Activated CD4-positive, alpha-beta memory T cell treated with anti-CD3 and anti-CD28 coated beads, Interleukin-2, amount 10 ng/mL, durations not matched to agents 7 days and 5 days (primary cell): ENCODE results near the gene ASIC3. TPM values are rescaled to one million over a fixed set of nuclear protein-coding genes. Genes with fewer than 3 reads are reported as not detected.
A peak's percentile ranks its signal among the peaks of the same experiment; 100 is the strongest.
"Not testable (repeated sequence)": the region's sequence is repeated elsewhere in the genome, so short reads cannot be mapped to it uniquely, and the experiment has no call there.

Experiments
- CTCF ChIA-PET: fragments of 350-600 bp; sonication (Branson Sonifier 250); formaldehyde crosslinking; loops from one replicate; lab custom pipeline; 2021; ENCODE audit warnings: antibody characterized with exemption, inconsistent platforms; lab: Charles Lee
- POLR2A ChIA-PET: fragments of 350-600 bp; sonication (Branson Sonifier 250); formaldehyde crosslinking; loops from one replicate; lab custom pipeline; 2021; ENCODE audit warnings: antibody characterized with exemption; lab: Charles Lee
- DNase-seq: peaks from one replicate; pipeline ENCODE4 v3.0.0-alpha.2; 2020
- H3K27ac Mint-ChIP-seq: one replicate; pipeline ENCODE4 v1.8.0; 2021; ENCODE audit warnings: mild to moderate bottlenecking, mixed read lengths
- H3K27me3 Mint-ChIP-seq: one replicate; pipeline ENCODE4 v1.8.0; 2021; ENCODE audit warnings: mixed read lengths
- H3K36me3 Mint-ChIP-seq: one replicate; pipeline ENCODE4 v1.8.0; 2021; ENCODE audit warnings: low read depth, mixed read lengths
- H3K4me1 Mint-ChIP-seq: one replicate; pipeline ENCODE4 v1.8.0; 2021; ENCODE audit warnings: mixed read lengths
- H3K4me3 Mint-ChIP-seq: one replicate; pipeline ENCODE4 v1.8.0; 2021; ENCODE audit warnings: mild to moderate bottlenecking, mixed read lengths
- H3K9me3 Mint-ChIP-seq: one replicate; pipeline ENCODE4 v1.8.0; 2021; ENCODE audit warnings: mixed read lengths
- total RNA-seq, 2 experiments: library from RNA; stranded (reverse); gene quantifications; one replicate each; pipeline ENCODE4 v1.2.3, GENCODE V29; 2021

The ASIC3 gene
- total RNA-seq, 2 experiments from 2014 or later = 5.5 to 6.2 TPM

DNA sequence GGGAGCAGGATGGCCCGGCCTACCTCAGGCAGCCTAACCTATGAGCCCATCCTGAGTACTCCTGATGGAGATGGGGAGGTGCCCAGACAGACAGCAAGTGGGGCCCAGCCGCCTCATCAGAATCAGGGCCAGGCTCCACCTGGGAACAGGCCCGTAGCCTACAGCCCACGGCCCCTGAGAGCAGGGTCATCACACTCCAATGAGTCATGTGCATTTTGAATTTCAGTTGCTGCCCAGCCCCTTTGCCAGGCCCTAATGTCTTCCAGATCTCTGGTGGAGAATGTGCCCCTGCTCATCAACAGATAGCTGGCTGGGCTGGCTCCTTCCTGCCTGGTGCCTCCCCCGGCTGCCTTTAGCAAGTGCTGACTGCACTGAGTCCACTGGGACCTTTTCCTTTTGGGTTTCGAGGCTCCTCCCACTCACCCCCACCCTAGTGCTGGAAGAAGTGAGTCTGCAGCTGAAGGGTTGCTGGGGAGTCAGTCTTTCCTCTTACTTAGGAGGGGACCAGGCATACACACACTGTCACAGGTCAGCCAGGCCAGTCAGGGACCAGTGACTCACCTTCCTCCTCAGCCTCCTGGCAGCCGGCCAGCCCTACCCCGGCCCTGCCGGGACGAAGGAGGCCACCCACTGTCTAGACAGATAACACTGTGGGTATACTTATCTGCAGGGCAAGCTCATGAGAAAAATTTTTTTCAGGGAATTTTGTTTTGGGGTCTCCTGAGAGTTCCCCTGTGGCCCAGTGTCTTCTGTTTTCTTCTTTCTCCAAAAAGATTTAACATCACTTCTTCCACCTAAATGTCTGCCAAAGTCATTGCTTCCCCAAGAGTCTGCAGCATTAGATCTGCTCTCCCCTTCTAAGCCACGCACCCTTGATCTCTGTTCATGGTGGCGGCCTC lies 9.1 kb upstream of the ASIC3 start:
- peak overlapping the region; percentile 41 for H3K27ac Mint-ChIP-seq
- H3K4me1 Mint-ChIP-seq = peaks cover 14% of the 10 kb centered on the region
- peak; percentile 56 for DNase-seq
- H3K36me3 Mint-ChIP-seq = peaks cover 10% of the 10 kb centered on the region
- no peak overlapping the region for H3K4me3 Mint-ChIP-seq
- no peaks in the 10 kb centered on the region for H3K9me3 Mint-ChIP-seq
- no peaks in the 10 kb centered on the region for H3K27me3 Mint-ChIP-seq
- POLR2A ChIA-PET = interaction anchor here (0.8 to 1.9 kb wide), 3 partner anchors 7 to 12 kb away, joined by 4 to 5 read pairs (median 4); partner anchors contain the start of gene ABCB8
- CTCF ChIA-PET = interaction anchor here (0.6 to 1.7 kb wide), 3 partner anchors 11 to 21 kb away, joined by 3 to 10 read pairs (median 4); partner anchors contain the start of gene ABCB8

DNA sequence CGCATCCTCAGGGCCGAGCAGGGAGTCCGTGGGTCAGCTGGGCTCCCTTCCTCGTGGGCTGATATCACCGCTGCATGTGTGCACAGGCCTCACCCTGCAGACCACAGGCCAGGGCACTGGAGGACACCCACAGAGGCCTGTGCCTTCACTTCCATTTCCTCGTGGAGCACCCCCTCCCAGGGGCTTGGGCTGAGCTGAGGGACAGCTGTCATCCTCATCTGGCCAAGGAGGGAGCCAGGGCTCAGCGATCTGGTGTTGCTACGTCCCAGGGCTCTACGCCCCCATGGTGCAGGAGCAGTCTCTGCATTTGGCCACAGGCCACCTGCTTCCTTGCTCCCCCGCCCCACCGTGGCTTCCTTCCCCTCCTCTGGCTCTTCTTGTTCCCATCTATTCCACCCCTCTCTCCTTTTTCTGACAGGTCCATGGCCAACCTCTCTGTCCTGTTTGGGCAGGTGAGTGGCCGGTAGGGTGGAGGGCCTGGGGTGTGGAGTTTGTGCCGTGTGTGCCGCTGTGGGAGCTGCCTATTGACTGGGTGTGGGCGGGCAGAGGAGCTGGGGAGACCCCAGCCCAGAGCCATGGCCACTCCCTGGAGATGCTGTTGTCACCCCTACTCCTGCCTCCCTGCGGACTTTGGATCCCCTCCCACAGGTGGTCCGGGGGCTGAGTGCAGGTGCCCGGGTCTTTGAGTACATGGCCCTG lies 8.3 kb upstream of the ASIC3 start:
- no peaks in the 10 kb centered on the region for H3K27me3 Mint-ChIP-seq
- POLR2A ChIA-PET = interaction anchor here (1.0 to 1.9 kb wide), 3 partner anchors 10 to 12 kb away, joined by 4 to 5 read pairs (median 5); partner anchors contain the start of gene ABCB8
- no peak for DNase-seq
- peaks cover 14% of the 10 kb centered on the region for H3K4me1 Mint-ChIP-seq
- peaks cover 13% of the 10 kb centered on the region for H3K36me3 Mint-ChIP-seq
- H3K27ac Mint-ChIP-seq = peak overlapping the region; percentile 41
- no peak overlapping the region for H3K4me3 Mint-ChIP-seq
- CTCF ChIA-PET = interaction anchor here (1.7 kb wide), 1 partner anchor 11 kb away, joined by 10 read pairs; the partner anchor contains the start of gene ABCB8
- H3K9me3 Mint-ChIP-seq = no peaks in the 10 kb centered on the region

DNA sequence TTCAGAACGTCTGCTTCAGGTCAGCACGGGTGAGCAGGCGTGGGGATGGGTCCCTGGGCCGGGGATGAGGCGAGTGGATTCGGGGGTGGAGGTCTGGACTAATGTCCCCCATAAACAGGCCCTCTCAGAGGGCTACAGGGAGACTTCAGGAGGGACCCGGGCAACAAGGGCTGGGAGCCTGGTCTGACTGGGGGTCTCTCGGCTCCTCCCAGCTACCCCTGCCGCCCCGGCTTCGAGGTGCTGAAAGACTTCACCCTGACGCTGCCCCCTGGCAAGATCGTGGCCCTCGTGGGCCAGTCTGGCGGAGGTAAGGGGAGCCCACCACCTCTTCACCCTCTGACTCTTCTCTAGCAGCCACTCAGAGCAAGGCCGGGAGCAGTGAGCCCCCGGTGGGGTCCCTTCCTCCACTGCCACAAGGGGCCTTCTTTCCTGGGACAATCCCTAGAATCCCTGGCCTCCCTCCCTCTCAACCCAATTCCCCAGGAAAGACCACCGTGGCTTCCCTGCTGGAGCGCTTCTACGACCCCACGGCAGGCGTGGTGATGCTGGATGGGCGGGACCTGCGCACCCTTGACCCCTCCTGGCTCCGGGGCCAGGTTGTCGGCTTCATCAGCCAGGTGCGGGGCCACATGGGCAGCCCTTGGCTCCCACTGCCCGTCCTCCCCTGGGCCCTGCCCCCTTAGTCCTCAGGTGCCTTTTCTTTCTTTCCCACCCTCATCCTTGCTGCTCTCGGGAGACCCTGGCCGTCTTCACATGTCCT lies 7.5 kb upstream of the ASIC3 start:
- peaks cover 10% of the 10 kb centered on the region for H3K36me3 Mint-ChIP-seq
- H3K27ac Mint-ChIP-seq = no peak overlapping the region
- no peaks in the 10 kb centered on the region for H3K9me3 Mint-ChIP-seq
- DNase-seq = no peak
- H3K27me3 Mint-ChIP-seq = no peaks in the 10 kb centered on the region
- H3K4me3 Mint-ChIP-seq = no peak overlapping the region
- H3K4me1 Mint-ChIP-seq = peaks cover 14% of the 10 kb centered on the region
- CTCF ChIA-PET = no interaction called here
- POLR2A ChIA-PET = interaction anchor here (0.7 to 1.5 kb wide), 2 partner anchors 8 to 10 kb away, joined by 3 to 5 read pairs; no protein-coding TSS in a partner anchor

DNA sequence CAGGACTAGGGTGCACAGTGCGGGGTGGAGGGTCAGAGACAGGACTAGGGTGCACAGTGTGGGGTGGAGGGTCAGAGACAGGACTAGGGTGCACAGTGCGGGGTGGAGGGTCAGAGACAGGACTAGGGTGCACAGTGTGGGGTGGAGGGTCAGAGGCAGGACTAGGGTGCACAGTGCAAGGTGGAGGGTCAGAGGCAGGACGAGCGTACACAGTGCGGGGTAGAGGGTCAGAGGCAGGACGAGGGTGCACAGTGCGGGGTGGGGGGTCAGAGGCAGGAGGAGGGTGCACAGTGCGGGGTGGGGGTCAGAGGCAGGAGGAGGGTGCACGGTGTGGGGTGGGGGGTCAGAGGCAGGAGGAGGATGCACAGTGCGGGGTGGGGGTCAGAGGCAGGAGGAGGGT lies 4.9 kb upstream of the ASIC3 start:
- H3K4me3 Mint-ChIP-seq, CTCF ChIA-PET, DNase-seq, H3K27ac Mint-ChIP-seq, H3K27me3 Mint-ChIP-seq, H3K9me3 Mint-ChIP-seq, H3K36me3 Mint-ChIP-seq, POLR2A ChIA-PET: not testable (repeated sequence)
- H3K4me1 Mint-ChIP-seq = peaks cover 16% of the 10 kb centered on the region

DNA sequence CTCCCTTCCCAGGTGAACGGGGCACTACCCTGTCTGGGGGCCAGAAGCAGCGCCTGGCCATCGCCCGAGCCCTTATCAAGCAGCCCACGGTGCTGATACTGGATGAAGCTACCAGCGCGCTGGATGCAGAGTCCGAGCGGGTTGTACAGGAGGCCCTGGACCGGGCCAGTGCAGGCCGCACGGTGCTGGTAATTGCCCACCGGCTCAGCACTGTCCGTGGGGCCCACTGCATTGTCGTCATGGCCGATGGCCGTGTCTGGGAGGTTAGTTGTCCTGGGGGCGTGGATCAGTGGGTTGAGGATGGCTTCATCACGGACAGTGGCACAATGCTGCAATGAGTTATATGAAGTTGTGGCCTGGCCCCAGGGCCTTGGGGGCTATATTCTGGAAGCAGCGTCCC lies 4.4 kb upstream of the ASIC3 start:
- POLR2A ChIA-PET = interaction anchor here (0.8 kb wide), 1 partner anchor 13 kb away, joined by 3 read pairs; no protein-coding TSS in a partner anchor
- peaks cover 2% of the 10 kb centered on the region for H3K36me3 Mint-ChIP-seq
- H3K27me3 Mint-ChIP-seq = no peaks in the 10 kb centered on the region
- H3K9me3 Mint-ChIP-seq = no peaks in the 10 kb centered on the region
- CTCF ChIA-PET = no interaction called here
- peaks cover 11% of the 10 kb centered on the region for H3K4me1 Mint-ChIP-seq
- no peak overlapping the region for H3K4me3 Mint-ChIP-seq
- no peak overlapping the region for H3K27ac Mint-ChIP-seq
- no peak for DNase-seq

DNA sequence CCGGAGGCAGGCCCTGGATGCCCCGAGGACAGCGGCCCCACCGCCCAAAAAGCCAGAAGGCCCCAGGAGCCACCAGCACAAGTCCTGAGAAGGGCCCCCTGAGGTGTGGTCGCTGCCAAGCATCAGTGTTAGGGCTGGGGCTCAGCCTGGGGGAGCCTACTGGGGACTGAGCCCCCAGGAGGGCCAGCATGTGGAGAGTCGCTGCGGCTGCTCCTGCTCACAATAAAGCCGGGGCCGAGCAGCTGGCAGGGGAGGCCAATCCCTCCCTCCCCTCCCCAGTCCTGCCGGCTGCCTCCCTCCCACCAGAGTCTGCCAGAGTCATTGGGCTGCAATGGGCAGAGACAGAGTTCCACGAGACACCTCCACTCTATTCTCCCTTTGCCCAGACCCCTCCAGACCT lies 3.1 kb upstream of the ASIC3 start:
- peaks cover 2% of the 10 kb centered on the region for H3K4me1 Mint-ChIP-seq
- no peak overlapping the region for H3K27ac Mint-ChIP-seq
- no peak for DNase-seq
- peaks cover 2% of the 10 kb centered on the region for H3K36me3 Mint-ChIP-seq
- no peak overlapping the region for H3K4me3 Mint-ChIP-seq
- POLR2A ChIA-PET = no interaction called here
- peaks cover 4% of the 10 kb centered on the region for H3K27me3 Mint-ChIP-seq
- H3K9me3 Mint-ChIP-seq = no peaks in the 10 kb centered on the region
- CTCF ChIA-PET = no interaction called here

DNA sequence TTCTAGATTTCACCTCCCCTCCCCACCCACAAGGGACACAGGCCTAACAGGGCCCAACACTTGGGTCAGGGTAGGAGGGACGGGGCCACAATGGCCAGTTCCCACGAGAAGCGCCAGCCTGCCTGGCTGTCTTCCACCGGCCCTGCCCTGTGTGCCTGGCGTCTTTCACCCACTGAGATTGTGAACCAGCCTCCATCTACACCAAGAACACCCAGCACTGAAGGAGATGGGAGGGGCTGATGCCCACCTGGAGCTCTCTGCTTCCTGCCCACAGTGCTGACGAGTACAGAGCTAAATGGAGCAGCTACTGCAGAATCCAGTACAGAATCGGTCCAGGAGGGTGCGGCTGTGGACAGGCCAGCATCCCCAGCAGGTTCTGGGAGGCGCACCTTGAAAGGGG lies 2.4 kb upstream of the ASIC3 start:
- Mint-ChIP-seq H3K27me3 (peaks cover 8% of the 10 kb centered on the region), H3K4me1 (peaks cover 2% of the 10 kb centered on the region), H3K9me3 (no peaks in the 10 kb centered on the region), H3K4me3 (no peak overlapping the region), H3K27ac (no peak overlapping the region), H3K36me3 (peaks cover 2% of the 10 kb centered on the region)
- no peak for DNase-seq
- ChIA-PET POLR2A (no interaction called here), CTCF (no interaction called here)

DNA sequence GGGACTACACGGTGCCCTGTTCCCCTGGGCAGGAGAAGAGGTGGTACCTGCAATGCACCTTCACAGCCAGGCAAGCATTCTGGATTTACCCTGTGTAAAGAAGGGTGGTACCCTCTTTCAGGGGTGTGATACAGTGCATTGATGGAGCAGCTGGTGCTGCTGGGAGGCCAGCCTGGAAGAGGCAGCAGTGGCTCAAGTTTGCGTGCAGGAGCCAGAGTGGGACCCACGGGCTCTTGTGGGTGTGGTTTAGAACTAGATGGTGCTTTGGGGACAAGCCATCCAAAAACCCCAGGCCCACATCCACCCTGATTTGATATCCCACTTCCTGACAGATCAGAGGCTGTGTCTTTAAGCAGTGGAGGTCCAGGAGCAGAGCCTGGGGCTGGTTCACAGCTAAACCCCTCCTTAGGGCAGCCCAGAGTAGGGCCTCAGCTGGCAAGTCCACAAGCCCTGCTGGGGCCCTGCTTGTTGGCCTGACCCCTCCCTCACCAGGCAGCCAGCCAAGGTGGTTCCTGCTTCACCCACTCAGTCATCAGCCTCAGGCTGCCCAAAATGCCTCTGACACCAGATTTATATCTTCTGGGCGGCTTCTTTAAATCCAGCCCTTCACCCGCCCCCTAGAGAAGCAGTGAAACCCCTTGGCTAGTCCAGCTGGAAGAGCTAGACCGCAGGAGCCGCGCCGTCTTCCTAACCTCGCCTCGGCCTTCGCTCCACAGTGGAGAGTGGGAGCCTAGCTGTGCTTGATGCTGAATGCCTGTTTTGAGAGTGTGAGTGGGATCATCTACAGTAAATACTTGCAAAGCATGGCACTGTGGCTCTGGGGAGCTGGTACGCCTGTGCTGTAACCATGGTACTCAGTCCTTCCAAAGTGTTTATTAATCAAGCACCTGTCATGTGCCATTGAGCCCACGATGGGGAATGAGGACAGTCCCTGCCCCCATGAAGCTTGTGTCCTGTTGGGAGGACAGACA lies 1.4 kb upstream of the ASIC3 start:
- H3K36me3 Mint-ChIP-seq = peaks cover 2% of the 10 kb centered on the region
- no peak overlapping the region for H3K27ac Mint-ChIP-seq
- ChIA-PET POLR2A (interaction anchor here (0.8 to 1.7 kb wide), 2 partner anchors 8 to 19 kb away, joined by 4 read pairs; partner anchors contain the start of gene ABCB8), CTCF (no interaction called here)
- peaks cover 4% of the 10 kb centered on the region for H3K4me1 Mint-ChIP-seq
- no peak overlapping the region for H3K4me3 Mint-ChIP-seq
- H3K9me3 Mint-ChIP-seq = no peaks in the 10 kb centered on the region
- no peak for DNase-seq
- H3K27me3 Mint-ChIP-seq = peaks cover 8% of the 10 kb centered on the region

DNA sequence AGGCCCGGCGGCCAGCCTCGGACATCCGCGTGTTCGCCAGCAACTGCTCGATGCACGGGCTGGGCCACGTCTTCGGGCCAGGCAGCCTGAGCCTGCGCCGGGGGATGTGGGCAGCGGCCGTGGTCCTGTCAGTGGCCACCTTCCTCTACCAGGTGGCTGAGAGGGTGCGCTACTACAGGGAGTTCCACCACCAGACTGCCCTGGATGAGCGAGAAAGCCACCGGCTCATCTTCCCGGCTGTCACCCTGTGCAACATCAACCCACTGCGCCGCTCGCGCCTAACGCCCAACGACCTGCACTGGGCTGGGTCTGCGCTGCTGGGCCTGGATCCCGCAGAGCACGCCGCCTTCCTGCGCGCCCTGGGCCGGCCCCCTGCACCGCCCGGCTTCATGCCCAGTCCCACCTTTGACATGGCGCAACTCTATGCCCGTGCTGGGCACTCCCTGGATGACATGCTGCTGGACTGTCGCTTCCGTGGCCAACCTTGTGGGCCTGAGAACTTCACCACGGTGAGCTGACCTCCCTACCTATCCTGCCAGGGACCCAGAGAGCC lies 656 bp downstream of the ASIC3 start:
- peaks cover 7% of the 10 kb centered on the region for H3K36me3 Mint-ChIP-seq
- no peaks in the 10 kb centered on the region for H3K9me3 Mint-ChIP-seq
- no peak overlapping the region for H3K27ac Mint-ChIP-seq
- ChIA-PET CTCF (no interaction called here), POLR2A (interaction anchor here (1.0 kb wide), 1 partner anchor 9 kb away, joined by 3 read pairs; the partner anchor contains the start of gene CDK5)
- peaks cover 10% of the 10 kb centered on the region for H3K27me3 Mint-ChIP-seq
- peaks cover 16% of the 10 kb centered on the region for H3K4me1 Mint-ChIP-seq
- DNase-seq = no peak
- no peak overlapping the region for H3K4me3 Mint-ChIP-seq

DNA sequence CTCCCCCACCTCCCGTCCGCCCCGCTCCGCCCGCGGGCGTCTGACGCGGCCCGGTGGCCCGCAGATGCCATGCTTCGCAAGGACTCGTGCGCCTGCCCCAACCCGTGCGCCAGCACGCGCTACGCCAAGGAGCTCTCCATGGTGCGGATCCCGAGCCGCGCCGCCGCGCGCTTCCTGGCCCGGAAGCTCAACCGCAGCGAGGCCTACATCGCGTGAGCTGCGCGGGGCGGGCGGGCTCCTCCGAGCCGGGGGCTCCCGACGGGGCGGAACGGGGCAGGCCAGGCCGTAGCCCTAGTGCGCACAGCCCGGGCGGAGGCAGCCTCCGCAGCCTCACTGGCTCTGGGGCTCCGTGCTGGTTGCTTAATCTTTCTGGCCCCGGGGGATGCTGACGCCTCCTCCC lies 2.8 kb downstream of the ASIC3 start:
- peak; percentile 69 for DNase-seq
- Mint-ChIP-seq H3K27ac (no peak overlapping the region), H3K36me3 (peaks cover 5% of the 10 kb centered on the region), H3K9me3 (no peaks in the 10 kb centered on the region), H3K27me3 (peaks cover 10% of the 10 kb centered on the region), H3K4me3 (no peak overlapping the region), H3K4me1 (peaks cover 24% of the 10 kb centered on the region)
- CTCF ChIA-PET = interaction anchor here (1.6 to 1.9 kb wide), 3 partner anchors 19 to 89 kb away, joined by 6 to 7 read pairs (median 6); partner anchors contain the start of gene ABCB8
- POLR2A ChIA-PET = interaction anchor here (0.6 to 1.8 kb wide), 6 partner anchors 10 to 40 kb away, joined by 3 to 5 read pairs (median 4); no protein-coding TSS in a partner anchor

DNA sequence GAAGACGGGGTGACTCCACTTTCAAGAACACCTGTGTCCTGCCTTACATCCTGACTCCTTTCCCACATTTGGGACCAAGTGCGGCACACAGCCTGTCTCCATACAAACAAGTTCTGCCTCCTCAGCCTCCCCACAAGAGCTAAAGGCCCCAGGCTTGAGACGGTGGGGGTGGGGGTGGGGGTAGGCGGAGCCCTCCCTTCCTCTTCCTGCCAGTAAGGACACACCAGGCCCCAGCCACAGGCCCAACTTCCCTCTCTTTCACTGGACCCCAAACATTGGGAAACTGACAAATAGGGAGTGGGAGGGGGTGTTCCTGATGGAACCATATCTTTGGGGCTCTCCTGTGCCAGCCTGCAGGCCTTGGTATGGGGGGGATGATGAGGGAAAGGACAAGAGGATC lies 4.8 kb downstream of the ASIC3 start:
- CTCF ChIA-PET = interaction anchor here (0.7 to 0.8 kb wide), 2 partner anchors 68 to 73 kb away, joined by 3 to 5 read pairs; no protein-coding TSS in a partner anchor
- Mint-ChIP-seq H3K4me1 (peaks cover 36% of the 10 kb centered on the region), H3K36me3 (peaks cover 5% of the 10 kb centered on the region), H3K27me3 (peaks cover 10% of the 10 kb centered on the region), H3K9me3 (no peaks in the 10 kb centered on the region), H3K4me3 (no peak overlapping the region), H3K27ac (no peak overlapping the region)
- POLR2A ChIA-PET = interaction anchor here (1.1 kb wide), 2 partner anchors 25 to 27 kb away, joined by 3 to 4 read pairs; partner anchors contain the start of gene ABCB8
- DNase-seq = no peak
